ENCODE data around the gene FAM168A. TPM values are rescaled to one million over a fixed set of nuclear protein-coding genes. Genes with fewer than 3 reads are reported as not detected.

The FAM168A gene
- total and polyA plus RNA-seq, 10 of the 15 experiments (the other 5 are each of a cell fraction or from before 2014, with no cell fraction given) = 1.7 to 20.0 (median 10.0) TPM

GRCh38 chr11:73387594-73388264 lies 210.2 kb downstream of the FAM168A start:
- no peaks in the 10 kb centered on the region for H3K27me3 ChIP-seq (replicated peaks in 1 of 2; ENCODE audit: control insufficient read depth in 2 of 2, insufficient read depth in 2 of 2, low read length in 1 of 2)
- no peak overlapping the region for H2AFZ ChIP-seq (ENCODE audit: control insufficient read depth, low read depth, low read length)
- 58% methylated on average over 21 of the region's 21 CpGs for WGBS (ENCODE audit: insufficient coverage, insufficient replicate concordance, low lambda C conversion rate, missing lambda C conversion rate)
- SMC1A ChIA-PET (ENCODE audit: uncharacterized antibody, unreplicated experiment) = interaction anchor here (0.9 to 1.5 kb wide), 4 partner anchors 8 to 37 kb away, joined by 3 to 5 read pairs (median 4); no protein-coding TSS in a partner anchor
- RAD21 ChIA-PET (ENCODE audit: unreplicated experiment) = interaction anchor here (1.0 to 1.1 kb wide), 3 partner anchors 15 to 52 kb away, joined by 3 to 6 read pairs (median 3); no protein-coding TSS in a partner anchor
- intact Hi-C loops (cut with micrococcal nuclease; ENCODE audit: unreplicated experiment) = no loop called here
- H3K4me2 ChIP-seq (ENCODE audit: control insufficient read depth, insufficient read depth) = peak overlapping the region; percentile 88
- FAIRE-seq (no peak), DNase-seq (ENCODE audit: low read depth, low spot score) (no peak), ATAC-seq (no peak)
- no peaks in the 10 kb centered on the region for H3K9me3 ChIP-seq (replicated peaks; ENCODE audit: control insufficient read depth, insufficient read depth, low read length)
- H3K9ac ChIP-seq (ENCODE audit: control insufficient read depth, insufficient read depth, low read length) = peak overlapping the region; percentile 62; the same call in 1 of the 2 replicates
- H3K79me2 ChIP-seq (ENCODE audit: control insufficient read depth, insufficient read depth, low read length) = peaks cover 80% of the 10 kb centered on the region
- BruUV-seq (replicated peaks) = no TSS peak
- peaks cover 7 to 36% of the 10 kb centered on the region in 2 experiments; a peak in 2 of 4 replicates for H3K36me3 ChIP-seq (ENCODE audit: control insufficient read depth in 2 of 2, insufficient read depth in 2 of 2, low read length in 1 of 2)
- peak overlapping the region; percentile 43; the same call in 1 of the 2 replicates for H3K4me3 ChIP-seq
- H3K27ac ChIP-seq (ENCODE audit: control insufficient read depth, insufficient read depth) = peak overlapping the region; percentile 95
- CTCF ChIA-PET = interaction anchor here (0.6 to 25.6 kb wide), 6 partner anchors 10 to 801 kb away, joined by 3 to 400 read pairs (median 4); partner anchors contain the start of gene RELT
- TF ChIP-seq ZBTB33 (IDR thresholded peaks at IDR 0.05) = 0 out of 2 replicates have a peak, but pooled peaks have one; percentile 15
- no peak for TF ChIP-seq FOXK2 (IDR thresholded peaks at IDR 0.05)
- 0 out of 6 replicates have a peak, but pooled peaks of 1 of the 3 experiments have one; percentile 2 for TF ChIP-seq CTCF (IDR thresholded peaks at IDR 0.05 in 2 of 3, conservative IDR thresholded peaks at IDR 0.05 in 1 of 3; ENCODE audit: control insufficient read depth in 2 of 3, extremely low read depth in 1 of 3, insufficient read depth in 1 of 3, low read depth in 3 of 3, low read length in 3 of 3)
- POLR2A ChIA-PET = interaction anchor here (0.6 to 2.2 kb wide), 4 partner anchors 9 to 1385 kb away, joined by 3 to 9 read pairs (median 4); no protein-coding TSS in a partner anchor
- no peaks in the 10 kb centered on the region for H4K20me1 ChIP-seq (ENCODE audit: control insufficient read depth, insufficient read depth)
- H3K4me1 ChIP-seq (ENCODE audit: control insufficient read depth, insufficient read depth, low read length) = peaks cover 62% of the 10 kb centered on the region
- in situ Hi-C loops (cut with MboI) = no loop called here
